Trophoblast cell (in vitro differentiated cells and primary cell): ENCODE results near the gene TUBB3.
"Not testable (repeated sequence)": the region's sequence is repeated elsewhere in the genome, so short reads cannot be mapped to it uniquely, and the experiment has no call there.

ENCODE experiments used
- DNase-seq, 2 donors: peaks; one replicate each; pipeline ENCODE4 v3.0.0-alpha.2; 2016
- H2AFZ ChIP-seq: 2 replicates; pipeline ENCODE4 v1.6.1; 2013; ENCODE audit warnings: low read length, moderate library complexity, mild to moderate bottlenecking; ENCODE audit not compliant: insufficient read depth, poor library complexity
- H2AK5ac ChIP-seq: 2 replicates; pipeline ENCODE4 v1.6.1; 2013; ENCODE audit warnings: mild to moderate bottlenecking, low read length
- H2BK120ac ChIP-seq: 2 replicates; pipeline ENCODE4 v1.6.1; 2013; ENCODE audit warnings: low read length, mild to moderate bottlenecking, moderate library complexity; ENCODE audit not compliant: insufficient read depth, poor library complexity
- H2BK12ac ChIP-seq: 2 replicates; pipeline ENCODE4 v1.6.1; 2013; ENCODE audit warnings: mild to moderate bottlenecking, low read length, moderate library complexity
- H2BK5ac ChIP-seq: 2 replicates; pipeline ENCODE4 v1.6.1; 2013; ENCODE audit warnings: low read length, low read depth, moderate library complexity, mild to moderate bottlenecking; ENCODE audit not compliant: poor library complexity
- H3K14ac ChIP-seq: 2 replicates; pipeline ENCODE4 v1.6.1; 2013; ENCODE audit warnings: mild to moderate bottlenecking, low read length
- H3K18ac ChIP-seq: 2 replicates; pipeline ENCODE4 v1.6.1; 2013; ENCODE audit warnings: mild to moderate bottlenecking, low read length
- H3K23ac ChIP-seq: 2 replicates; pipeline ENCODE4 v1.6.1; 2013; ENCODE audit warnings: low read length
- H3K27ac ChIP-seq: 2 replicates; pipeline ENCODE4 v1.5.1; 2013; ENCODE audit warnings: low read depth, mild to moderate bottlenecking, inconsistent platforms, low read length, moderate library complexity
- H3K27me3 ChIP-seq: 2 replicates; pipeline ENCODE4 v1.6.1; 2013; ENCODE audit warnings: inconsistent platforms, mild to moderate bottlenecking, low read length, moderate library complexity; ENCODE audit not compliant: insufficient read depth
- H3K36me3 ChIP-seq, 2 experiments: 1 replicate in 1 of 2; 2 replicates in 1 of 2; pipeline ENCODE4 v1.6.1; 2013; ENCODE audit warnings: low read length in 2 of 2, mild to moderate bottlenecking in 2 of 2, moderate library complexity in 1 of 2; ENCODE audit not compliant: insufficient read depth in 2 of 2, control insufficient read depth in 1 of 2
- H3K4ac ChIP-seq: 2 replicates; pipeline ENCODE4 v1.6.1; 2013; ENCODE audit warnings: low read depth, mild to moderate bottlenecking, low read length, moderate library complexity
- H3K4me1 ChIP-seq, 2 experiments: 1 replicate in 1 of 2; 2 replicates in 1 of 2; pipeline ENCODE4 v1.6.1; 2013; ENCODE audit warnings: low read length in 2 of 2, mild to moderate bottlenecking in 2 of 2, moderate library complexity in 1 of 2; ENCODE audit not compliant: insufficient read depth in 2 of 2, control insufficient read depth in 1 of 2
- H3K4me2 ChIP-seq: 2 replicates; pipeline ENCODE4 v1.6.1; 2013; ENCODE audit warnings: inconsistent platforms, mild to moderate bottlenecking, low read length, moderate library complexity
- H3K4me3 ChIP-seq: 2 replicates; pipeline ENCODE4 v1.5.1; 2013; ENCODE audit warnings: mild to moderate bottlenecking, low read depth, low read length, inconsistent platforms
- H3K79me1 ChIP-seq: one replicate; pipeline ENCODE4 v1.6.1; 2013; ENCODE audit warnings: low read length
- H3K79me2 ChIP-seq: 2 replicates; pipeline ENCODE4 v1.6.1; 2013; ENCODE audit warnings: low read length, mild to moderate bottlenecking; ENCODE audit not compliant: control insufficient read depth, insufficient read depth, poor library complexity
- H3K9ac ChIP-seq: 2 replicates; pipeline ENCODE4 v1.6.1; 2013; ENCODE audit warnings: mild to moderate bottlenecking, low read length
- H3K9me3 ChIP-seq: 2 replicates; pipeline ENCODE4 v1.6.1; 2013; ENCODE audit warnings: low read depth, mild to moderate bottlenecking, control low read depth, inconsistent platforms, low read length; ENCODE audit not compliant: insufficient read depth
- H4K12ac ChIP-seq: 2 replicates; pipeline ENCODE4 v1.6.1; 2013; ENCODE audit warnings: low read depth, mild to moderate bottlenecking, low read length, moderate library complexity
- H4K8ac ChIP-seq: 2 replicates; pipeline ENCODE4 v1.6.1; 2013; ENCODE audit warnings: low read depth, mild to moderate bottlenecking, low read length, moderate library complexity
- H4K91ac ChIP-seq: one replicate; pipeline ENCODE4 v1.6.1; 2013; ENCODE audit warnings: low read depth, mild to moderate bottlenecking, low read length, moderate library complexity
- WGBS: extraction: QIAGEN DNeasy Blood & Tissue Kit; methylation state at CpG from one replicate; pipeline ENCODE4 v1.1.7; 2013; ENCODE audit warnings: missing lambda C conversion rate; ENCODE audit not compliant: insufficient read length, insufficient coverage; ENCODE audit errors: extremely low coverage; 5-methylcytosine and 5-hydroxymethylcytosine counted together

The TUBB3 gene

DNA sequence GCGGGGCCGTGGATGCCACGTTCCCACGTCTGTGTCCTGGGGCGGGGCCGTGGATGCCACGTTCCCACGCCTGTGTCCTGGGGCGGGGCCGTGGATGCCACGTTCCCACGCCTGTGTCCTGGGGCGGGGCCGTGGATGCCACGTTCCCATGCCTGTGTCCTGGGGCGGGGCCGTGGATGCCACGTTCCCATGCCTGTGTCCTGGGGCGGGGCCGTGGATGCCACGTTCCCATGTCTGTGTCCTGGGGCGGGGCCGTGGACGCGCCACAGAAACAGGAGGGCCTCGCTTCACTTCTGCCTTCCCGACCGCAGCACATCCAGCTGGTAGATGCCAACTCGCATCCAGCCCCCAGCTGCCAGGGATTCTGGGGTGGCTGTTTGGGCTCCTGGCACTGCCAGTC lies 10.9 kb downstream of the TUBB3 start:
- no CpG with 5 or more reads among the region's 29 CpGs for WGBS

DNA sequence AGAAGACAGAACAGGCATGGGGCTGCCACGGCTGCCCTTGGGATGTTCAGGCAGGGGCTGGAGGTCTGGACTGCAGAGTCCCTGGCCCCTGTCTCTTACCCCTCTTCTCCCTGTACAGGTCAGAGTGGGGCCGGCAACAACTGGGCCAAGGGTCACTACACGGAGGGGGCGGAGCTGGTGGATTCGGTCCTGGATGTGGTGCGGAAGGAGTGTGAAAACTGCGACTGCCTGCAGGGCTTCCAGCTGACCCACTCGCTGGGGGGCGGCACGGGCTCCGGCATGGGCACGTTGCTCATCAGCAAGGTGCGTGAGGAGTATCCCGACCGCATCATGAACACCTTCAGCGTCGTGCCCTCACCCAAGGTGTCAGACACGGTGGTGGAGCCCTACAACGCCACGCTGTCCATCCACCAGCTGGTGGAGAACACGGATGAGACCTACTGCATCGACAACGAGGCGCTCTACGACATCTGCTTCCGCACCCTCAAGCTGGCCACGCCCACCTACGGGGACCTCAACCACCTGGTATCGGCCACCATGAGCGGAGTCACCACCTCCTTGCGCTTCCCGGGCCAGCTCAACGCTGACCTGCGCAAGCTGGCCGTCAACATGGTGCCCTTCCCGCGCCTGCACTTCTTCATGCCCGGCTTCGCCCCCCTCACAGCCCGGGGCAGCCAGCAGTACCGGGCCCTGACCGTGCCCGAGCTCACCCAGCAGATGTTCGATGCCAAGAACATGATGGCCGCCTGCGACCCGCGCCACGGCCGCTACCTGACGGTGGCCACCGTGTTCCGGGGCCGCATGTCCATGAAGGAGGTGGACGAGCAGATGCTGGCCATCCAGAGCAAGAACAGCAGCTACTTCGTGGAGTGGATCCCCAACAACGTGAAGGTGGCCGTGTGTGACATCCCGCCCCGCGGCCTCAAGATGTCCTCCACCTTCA lies 11.7 kb downstream of the TUBB3 start:
- no CpG with 5 or more reads among the region's 61 CpGs for WGBS
- no peak overlapping the region for H3K14ac ChIP-seq
- H3K4me1 ChIP-seq: peaks cover 0 to 3% of the 10 kb centered on the region in 2 experiments
- H3K4me3 ChIP-seq: no peak overlapping the region
- no peak overlapping the region for H2BK5ac ChIP-seq
- H4K12ac ChIP-seq: no peak overlapping the region
- no peak overlapping the region for H2BK12ac ChIP-seq
- DNase-seq: no peak
- no peak overlapping the region for H3K4ac ChIP-seq
- H3K79me2 ChIP-seq: no peaks in the 10 kb centered on the region
- H2AFZ ChIP-seq: no peak overlapping the region
- no peak overlapping the region for H2AK5ac ChIP-seq
- H3K9ac ChIP-seq: no peak overlapping the region
- H3K4me2 ChIP-seq: no peak overlapping the region
- H2BK120ac ChIP-seq: no peak overlapping the region
- no peak overlapping the region for H3K23ac ChIP-seq
- H3K27me3 ChIP-seq: no peaks in the 10 kb centered on the region
- no peak overlapping the region for H4K91ac ChIP-seq
- H3K9me3 ChIP-seq: no peaks in the 10 kb centered on the region
- peaks cover 53 to 59% of the 10 kb centered on the region in 2 experiments for H3K36me3 ChIP-seq
- H4K8ac ChIP-seq: no peak overlapping the region
- H3K27ac ChIP-seq: no peak overlapping the region
- no peak overlapping the region for H3K18ac ChIP-seq
- H3K79me1 ChIP-seq: no peaks in the 10 kb centered on the region

More for the DNA sequence above, 10.9 kb downstream of the TUBB3 start:
- H3K18ac ChIP-seq, H2BK5ac ChIP-seq, H4K12ac ChIP-seq, H4K8ac ChIP-seq, H3K79me1 ChIP-seq, H3K4me2 ChIP-seq, DNase-seq, H3K9me3 ChIP-seq, H3K14ac ChIP-seq, H3K4me3 ChIP-seq, H3K79me2 ChIP-seq, H2AK5ac ChIP-seq, H3K9ac ChIP-seq, H3K27me3 ChIP-seq, H3K23ac ChIP-seq, H4K91ac ChIP-seq, H3K4me1 ChIP-seq, H2AFZ ChIP-seq, H2BK12ac ChIP-seq, H2BK120ac ChIP-seq, H3K27ac ChIP-seq, H3K4ac ChIP-seq: not testable (repeated sequence)
- peaks cover 56 to 64% of the 10 kb centered on the region in 2 experiments for H3K36me3 ChIP-seq

DNA sequence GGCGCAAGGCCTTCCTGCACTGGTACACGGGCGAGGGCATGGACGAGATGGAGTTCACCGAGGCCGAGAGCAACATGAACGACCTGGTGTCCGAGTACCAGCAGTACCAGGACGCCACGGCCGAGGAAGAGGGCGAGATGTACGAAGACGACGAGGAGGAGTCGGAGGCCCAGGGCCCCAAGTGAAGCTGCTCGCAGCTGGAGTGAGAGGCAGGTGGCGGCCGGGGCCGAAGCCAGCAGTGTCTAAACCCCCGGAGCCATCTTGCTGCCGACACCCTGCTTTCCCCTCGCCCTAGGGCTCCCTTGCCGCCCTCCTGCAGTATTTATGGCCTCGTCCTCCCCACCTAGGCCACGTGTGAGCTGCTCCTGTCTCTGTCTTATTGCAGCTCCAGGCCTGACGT lies 12.5 kb downstream of the TUBB3 start:
- not testable (repeated sequence) for H3K9ac ChIP-seq, H3K18ac ChIP-seq, H3K27ac ChIP-seq, H3K4ac ChIP-seq, H3K4me3 ChIP-seq, H3K4me2 ChIP-seq, H2BK12ac ChIP-seq, H2AFZ ChIP-seq, H4K12ac ChIP-seq, H3K9me3 ChIP-seq, H4K8ac ChIP-seq, H3K4me1 ChIP-seq, H2AK5ac ChIP-seq, H3K14ac ChIP-seq, H2BK120ac ChIP-seq, H3K23ac ChIP-seq, H3K27me3 ChIP-seq, H3K79me1 ChIP-seq, DNase-seq, H3K79me2 ChIP-seq, H2BK5ac ChIP-seq, H4K91ac ChIP-seq
- peaks cover 53 to 59% of the 10 kb centered on the region in 2 experiments for H3K36me3 ChIP-seq
- no CpG with 5 or more reads among the region's 27 CpGs for WGBS

DNA sequence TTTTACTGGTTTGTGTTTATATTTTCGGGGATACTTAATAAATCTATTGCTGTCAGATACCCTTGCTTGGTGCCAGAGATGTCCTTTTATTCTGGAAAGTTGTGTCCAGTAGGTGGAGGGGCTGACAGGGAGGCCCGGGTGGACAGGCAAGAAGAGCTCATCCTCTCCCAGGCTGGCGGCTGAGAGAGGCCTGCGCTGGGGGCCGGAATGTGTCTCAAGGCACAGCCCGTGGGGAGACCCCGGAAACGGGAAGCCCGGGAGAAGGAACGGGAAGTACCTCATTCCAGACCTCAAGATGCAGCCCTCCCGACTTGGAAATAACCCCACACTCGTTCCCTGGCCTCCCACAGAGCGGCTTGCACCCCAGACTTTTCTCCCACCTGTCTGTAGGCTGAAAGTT lies 12.9 kb downstream of the TUBB3 start:
- Histone ChIP-seq H2BK12ac (no peak overlapping the region), H2BK5ac (no peak overlapping the region), H3K79me2 (no peaks in the 10 kb centered on the region), H3K4me2 (no peak overlapping the region), H3K23ac (no peak overlapping the region), H3K36me3 (peaks cover 52 to 58% of the 10 kb centered on the region in 2 experiments), H3K9ac (no peak overlapping the region), H3K4me1 (peaks cover 0 to 3% of the 10 kb centered on the region in 2 experiments), H3K27me3 (no peaks in the 10 kb centered on the region), H3K27ac (no peak overlapping the region), H3K14ac (no peak overlapping the region), H2AFZ (no peak overlapping the region), H3K79me1 (no peaks in the 10 kb centered on the region), H3K4me3 (no peak overlapping the region), H2AK5ac (no peak overlapping the region), H4K8ac (no peak overlapping the region), H3K18ac (no peak overlapping the region), H3K9me3 (no peaks in the 10 kb centered on the region), H4K91ac (no peak overlapping the region), H4K12ac (no peak overlapping the region), H2BK120ac (no peak overlapping the region), H3K4ac (no peak overlapping the region)
- no peak for DNase-seq
- no CpG with 5 or more reads among the region's 13 CpGs for WGBS
